IMR-90 (cell line): ENCODE results near the gene KRT6C. TPM values are rescaled to one million over a fixed set of nuclear protein-coding genes. Genes with fewer than 3 reads are reported as not detected.

Source experiments
- ATAC-seq: fragments of 200-7000 bp; cut with Tn5 transposase; 2 replicates; pipeline ENCODE4 v1.9.1; 2020; ENCODE audit warnings: low read depth, mild to moderate bottlenecking, moderate library complexity
- BruUV-seq: library from RNA; stranded (reverse); fragments of 400-500 nt; replicated peaks from 2 replicates; lab custom pipeline; 2021; lab: Mats Ljungman, UMichigan
- CTCF ChIA-PET: fragments of 300-600 bp; formaldehyde crosslinking; extraction: SDS; loops from one replicate; lab custom pipeline; 2021; ENCODE audit warnings: antibody characterized with exemption; lab: Yijun Ruan, JAX
- POLR2A ChIA-PET: fragments of 300-600 bp; sonication (Branson Sonifier 250); formaldehyde crosslinking; loops from one replicate; lab custom pipeline; 2022; ENCODE audit warnings: antibody characterized with exemption; ENCODE audit not compliant: unreplicated experiment; lab: Charles Lee
- DNase-seq: peaks from one replicate; pipeline ENCODE4 v3.0.0; 2013
- H2AFZ ChIP-seq: replicated peaks from 2 replicates; pipeline ENCODE3; 2013; ENCODE audit warnings: low read length, mild to moderate bottlenecking; ENCODE audit not compliant: poor library complexity
- H2AK5ac ChIP-seq: 2 replicates; pipeline ENCODE4 v1.6.1; 2013; ENCODE audit warnings: low read depth, low read length, inconsistent platforms
- H2AK9ac ChIP-seq: replicated peaks from 2 replicates; pipeline ENCODE3; 2013; ENCODE audit warnings: mild to moderate bottlenecking, low read depth, low read length, moderate library complexity; ENCODE audit not compliant: poor library complexity
- H2BK120ac ChIP-seq: 2 replicates; pipeline ENCODE4 v1.6.1; 2013; ENCODE audit warnings: low read depth, low read length, inconsistent platforms
- H2BK15ac ChIP-seq: 3 replicates; pipeline ENCODE4 v1.6.1; 2013; ENCODE audit warnings: low read depth, low read length, inconsistent platforms
- H2BK20ac ChIP-seq: 2 replicates; pipeline ENCODE4 v1.6.1; 2013; ENCODE audit warnings: low read depth, mild to moderate bottlenecking, inconsistent platforms, low read length, moderate library complexity
- H2BK5ac ChIP-seq: 2 replicates; pipeline ENCODE4 v1.6.1; 2013; ENCODE audit warnings: mild to moderate bottlenecking, low read depth, low read length, inconsistent platforms; ENCODE audit not compliant: poor library complexity, severe bottlenecking
- H3K14ac ChIP-seq: replicated peaks from 2 replicates; pipeline ENCODE4 v1.6.1; 2013; ENCODE audit warnings: low read depth, low read length, inconsistent platforms
- H3K18ac ChIP-seq: 2 replicates; pipeline ENCODE4 v1.6.1; 2013; ENCODE audit warnings: low read depth, low read length, control low read depth
- H3K23ac ChIP-seq: 2 replicates; pipeline ENCODE4 v1.6.1; 2013; ENCODE audit warnings: low read depth, low read length, inconsistent platforms
- H3K27ac ChIP-seq: 2 replicates; pipeline ENCODE4 v1.5.1; 2013; ENCODE audit warnings: mild to moderate bottlenecking, control low read depth, low read length; ENCODE audit not compliant: insufficient read depth
- H3K27me3 ChIP-seq: 2 replicates; pipeline ENCODE4 v1.6.1; 2013; ENCODE audit warnings: low read length; ENCODE audit not compliant: control insufficient read depth, insufficient read depth
- H3K36me3 ChIP-seq: 2 replicates; pipeline ENCODE4 v1.6.1; 2013; ENCODE audit warnings: low read length, mixed read lengths; ENCODE audit not compliant: control insufficient read depth, insufficient read depth
- H3K4ac ChIP-seq: 2 replicates; pipeline ENCODE4 v1.6.1; 2013; ENCODE audit warnings: low read depth, low read length, inconsistent platforms
- H3K4me1 ChIP-seq: 2 replicates; pipeline ENCODE4 v1.6.1; 2013; ENCODE audit warnings: low read length, mixed read lengths; ENCODE audit not compliant: control insufficient read depth, insufficient read depth
- H3K4me2 ChIP-seq: 2 replicates; pipeline ENCODE4 v1.6.1; 2013; ENCODE audit warnings: low read depth, mild to moderate bottlenecking, control low read depth, low read length, moderate library complexity
- H3K4me3 ChIP-seq: 2 replicates; pipeline ENCODE4 v1.5.1; 2013; ENCODE audit warnings: low read depth, mild to moderate bottlenecking, control low read depth, low read length, moderate library complexity; ENCODE audit not compliant: insufficient read depth
- H3K56ac ChIP-seq: 2 replicates; pipeline ENCODE4 v1.6.1; 2013; ENCODE audit warnings: low read length, inconsistent platforms; ENCODE audit not compliant: insufficient read depth; ENCODE audit errors: extremely low read depth
- H3K79me1 ChIP-seq, 2 experiments: 2 replicates each; pipeline ENCODE4 v1.6.1; 2013; ENCODE audit warnings: low read length in 2 of 2, inconsistent platforms in 1 of 2, low read depth in 1 of 2
- H3K9ac ChIP-seq: 2 replicates; pipeline ENCODE4 v1.6.1; 2013; ENCODE audit warnings: low read depth, low read length, control low read depth
- H3K9me1 ChIP-seq: 2 replicates; pipeline ENCODE4 v1.6.1; 2013; ENCODE audit warnings: low read length, inconsistent platforms; ENCODE audit not compliant: insufficient read depth
- H3K9me3 ChIP-seq: 2 replicates; pipeline ENCODE4 v1.6.1; 2013; ENCODE audit warnings: low read length; ENCODE audit not compliant: control insufficient read depth, insufficient read depth
- H4K20me1 ChIP-seq: 2 replicates; pipeline ENCODE4 v1.6.1; 2013; ENCODE audit warnings: low read length, inconsistent platforms; ENCODE audit not compliant: insufficient read depth
- H4K5ac ChIP-seq: 2 replicates; pipeline ENCODE4 v1.6.1; 2013; ENCODE audit warnings: mild to moderate bottlenecking, low read depth, low read length, control low read depth
- H4K8ac ChIP-seq, 2 experiments: 2 replicates each; pipeline ENCODE4 v1.6.1; 2013; ENCODE audit warnings: low read depth in 2 of 2, low read length in 2 of 2, control low read depth in 1 of 2, inconsistent platforms in 1 of 2
- H4K91ac ChIP-seq: 2 replicates; pipeline ENCODE4 v1.6.1; 2013; ENCODE audit warnings: low read depth, low read length, inconsistent platforms; ENCODE audit not compliant: insufficient read depth
- BHLHE40 ChIP-seq: fragments of 150-350 bp; IDR thresholded peaks from 2 replicates; pipeline ENCODE4 v1.6.1; 2016; ENCODE audit warnings: mild to moderate bottlenecking, low read depth, low read length
- CEBPB ChIP-seq: IDR thresholded peaks from 2 replicates; pipeline ENCODE4 v1.6.1; 2012; ENCODE audit warnings: low read depth, low read length, improper control_type of control experiment
- CHD1 ChIP-seq: IDR thresholded peaks from 2 replicates; pipeline ENCODE4 v1.6.1; 2012; ENCODE audit warnings: low read depth, low read length, improper control_type of control experiment
- FOS ChIP-seq: fragments of 150-350 bp; IDR thresholded peaks from 2 replicates; pipeline ENCODE4 v1.6.1; 2016; ENCODE audit warnings: low read depth, low read length
- MAFK ChIP-seq: IDR thresholded peaks from 2 replicates; pipeline ENCODE4 v1.6.1; 2012; ENCODE audit warnings: low read depth, low read length, improper control_type of control experiment
- MAZ ChIP-seq: IDR thresholded peaks from 2 replicates; pipeline ENCODE4 v1.6.1; 2012; ENCODE audit warnings: low read depth, mild to moderate bottlenecking, low read length, improper control_type of control experiment, moderate library complexity, borderline replicate concordance
- MXI1 ChIP-seq: IDR thresholded peaks from 2 replicates; pipeline ENCODE4 v1.6.1; 2012; ENCODE audit warnings: low read depth, mild to moderate bottlenecking, low read length, moderate library complexity, borderline replicate concordance
- NFE2L2 ChIP-seq: fragments of 150-350 bp; IDR thresholded peaks from 2 replicates; pipeline ENCODE4 v1.6.1; 2016; ENCODE audit warnings: low read depth, mild to moderate bottlenecking, low read length
- POLR2A ChIP-seq: IDR thresholded peaks from 2 replicates; pipeline ENCODE4 v1.6.1; 2012; ENCODE audit warnings: mild to moderate bottlenecking, low read depth, low read length
- RAD21 ChIP-seq: IDR thresholded peaks from 2 replicates; pipeline ENCODE4 v1.6.1; 2012; ENCODE audit warnings: low read length, improper control_type of control experiment
- RCOR1 ChIP-seq: IDR thresholded peaks from 2 replicates; pipeline ENCODE4 v1.6.1; 2012; ENCODE audit warnings: mild to moderate bottlenecking, low read length, improper control_type of control experiment; ENCODE audit not compliant: insufficient replicate concordance
- RFX5 ChIP-seq: IDR thresholded peaks from 2 replicates; pipeline ENCODE4 v1.8.0; 2012; ENCODE audit warnings: low read depth, mild to moderate bottlenecking, low read length, moderate library complexity
- SMC3 ChIP-seq: fragments of 150-350 bp; IDR thresholded peaks from 2 replicates; pipeline ENCODE4 v1.6.1; 2016; ENCODE audit warnings: low read depth, mild to moderate bottlenecking, antibody characterized with exemption, low read length, moderate library complexity
- WGBS, 2 experiments: methylation state at CpG; one replicate each; pipeline versions ENCODE4 v1.1.5 to v1.1.7; 2013; ENCODE audit warnings: missing lambda C conversion rate in 2 of 2; ENCODE audit not compliant: insufficient read length in 1 of 2; ENCODE audit errors: extremely low coverage in 2 of 2; 5-methylcytosine and 5-hydroxymethylcytosine counted together
- dilution Hi-C: fragments of 300-500 bp; cut with HindIII; formaldehyde crosslinking; loops from one replicate; pipeline ENCODE4 v1.14.3; 2018; ENCODE audit warnings: low sequenced_read_pairs; ENCODE audit not compliant: unreplicated experiment
- in situ Hi-C: fragments of 300-500 bp; cut with MboI; formaldehyde crosslinking; loops from 3 replicates; pipeline ENCODE4 v1.14.3; 2019; ENCODE audit warnings: low sequenced_read_pairs, inconsistent platforms, mixed read lengths
- intact Hi-C: fragments of 100-400 bp; cut with micrococcal nuclease; formaldehyde crosslinking; loops from 2 replicates; pipeline ENCODE4 v1.10.0; 2022
- polyA plus RNA-seq, 3 experiments: library from polyadenylated mRNA; depleted of rRNA; stranded (reverse); fragments of >200 nt; gene quantifications; 2 replicates each; pipeline ENCODE4 v1.2.3, GENCODE V29; 2012; ENCODE audit warnings: low replicate concordance in 1 of 3
- total RNA-seq: library from RNA; depleted of rRNA; stranded (reverse); fragments of >200 nt; gene quantifications from 2 replicates; pipeline ENCODE4 v1.2.3, GENCODE V29; 2012
- TF ChIP-seq, protein P1 (sequence below): fragments of 150-350 bp; IDR thresholded peaks from 2 replicates; pipeline ENCODE4 v1.6.1; 2017; ENCODE audit warnings: mild to moderate bottlenecking, antibody characterized with exemption, low read length, low read depth
- TF ChIP-seq, protein P2 (sequence below): fragments of 150-350 bp; IDR thresholded peaks from 2 replicates; pipeline ENCODE4 v1.6.1; 2016; ENCODE audit warnings: low read depth, mild to moderate bottlenecking, low read length, moderate library complexity, borderline replicate concordance

Gene KRT6C
- total and polyA plus RNA-seq, 2 of the 4 experiments (the other 2 are of a cell fraction): not detected

DNA sequence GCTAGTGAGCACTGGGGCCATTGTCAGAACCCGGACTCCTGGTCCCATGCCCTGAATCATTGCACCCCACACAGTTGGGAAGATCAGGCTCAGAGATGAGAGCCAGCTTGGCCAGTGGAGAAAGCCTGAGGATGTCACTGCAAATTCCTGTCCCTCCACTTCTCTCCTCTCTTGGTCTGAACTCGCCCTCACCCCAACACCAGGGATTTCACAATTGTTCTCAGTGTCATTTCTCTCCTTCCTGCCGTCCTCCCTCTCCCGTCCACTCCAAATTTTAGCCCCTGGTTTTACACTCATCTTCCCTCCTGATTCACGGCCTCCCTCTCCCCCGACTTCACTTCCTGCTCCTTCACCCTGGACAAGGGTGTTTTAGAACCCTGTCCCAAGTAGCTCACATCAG is 50.6 kb downstream of the KRT6C start:
- ATAC-seq: no peak
- 24% methylated on average over 4 of the region's 6 CpGs; no CpG with 5 or more reads in 1 of the 2 experiments for WGBS, 2 experiments

More for the DNA sequence above, 50.6 kb downstream of the KRT6C start:
- Histone ChIP-seq H2AK9ac (no peak overlapping the region), H3K4me3 (no peak overlapping the region), H2AFZ (no peak overlapping the region), H4K20me1 (no peaks in the 10 kb centered on the region), H3K9me1 (no peaks in the 10 kb centered on the region), H3K9ac (no peak overlapping the region), H3K14ac (no peak overlapping the region), H4K91ac (no peak overlapping the region), H4K5ac (no peak overlapping the region), H2BK5ac (no peak overlapping the region), H2BK120ac (no peak overlapping the region), H3K27me3 (peaks cover 54% of the 10 kb centered on the region), H2BK20ac (no peak overlapping the region), H3K36me3 (no peaks in the 10 kb centered on the region), H3K23ac (no peak overlapping the region), H3K4me2 (no peak overlapping the region), H3K56ac (no peak overlapping the region), H2AK5ac (no peak overlapping the region), H3K4me1 (no peaks in the 10 kb centered on the region), H3K9me3 (no peaks in the 10 kb centered on the region), H3K18ac (no peak overlapping the region), H3K79me1 (no peaks in the 10 kb centered on the region), H2BK15ac (no peak overlapping the region), H3K4ac (no peak overlapping the region), H3K27ac (no peak overlapping the region), H4K8ac (no peak overlapping the region)
- ChIA-PET CTCF (no interaction called here), POLR2A (no interaction called here)
- no peak for TF ChIP-seq CHD1
- TF ChIP-seq MAZ: no peak
- TF ChIP-seq RCOR1: no peak
- TF ChIP-seq, protein P1, sequence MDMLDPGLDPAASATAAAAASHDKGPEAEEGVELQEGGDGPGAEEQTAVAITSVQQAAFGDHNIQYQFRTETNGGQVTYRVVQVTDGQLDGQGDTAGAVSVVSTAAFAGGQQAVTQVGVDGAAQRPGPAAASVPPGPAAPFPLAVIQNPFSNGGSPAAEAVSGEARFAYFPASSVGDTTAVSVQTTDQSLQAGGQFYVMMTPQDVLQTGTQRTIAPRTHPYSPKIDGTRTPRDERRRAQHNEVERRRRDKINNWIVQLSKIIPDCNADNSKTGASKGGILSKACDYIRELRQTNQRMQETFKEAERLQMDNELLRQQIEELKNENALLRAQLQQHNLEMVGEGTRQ: no peak
- TF ChIP-seq, protein P2, sequence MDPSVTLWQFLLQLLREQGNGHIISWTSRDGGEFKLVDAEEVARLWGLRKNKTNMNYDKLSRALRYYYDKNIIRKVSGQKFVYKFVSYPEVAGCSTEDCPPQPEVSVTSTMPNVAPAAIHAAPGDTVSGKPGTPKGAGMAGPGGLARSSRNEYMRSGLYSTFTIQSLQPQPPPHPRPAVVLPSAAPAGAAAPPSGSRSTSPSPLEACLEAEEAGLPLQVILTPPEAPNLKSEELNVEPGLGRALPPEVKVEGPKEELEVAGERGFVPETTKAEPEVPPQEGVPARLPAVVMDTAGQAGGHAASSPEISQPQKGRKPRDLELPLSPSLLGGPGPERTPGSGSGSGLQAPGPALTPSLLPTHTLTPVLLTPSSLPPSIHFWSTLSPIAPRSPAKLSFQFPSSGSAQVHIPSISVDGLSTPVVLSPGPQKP: no peak
- TF ChIP-seq RFX5: no peak
- TF ChIP-seq MAFK: no peak
- TF ChIP-seq POLR2A: no peak
- no peak for TF ChIP-seq FOS
- no peak for TF ChIP-seq NFE2L2
- TF ChIP-seq BHLHE40: no peak
- no peak for TF ChIP-seq SMC3
- no peak for TF ChIP-seq MXI1
- no peak for TF ChIP-seq RAD21
- TF ChIP-seq CEBPB: no peak
- dilution Hi-C loops: no loop called here
- DNase-seq: no peak
- no TSS peak for BruUV-seq
- in situ Hi-C loops: no loop called here
- intact Hi-C loops: no loop called here
